Esophagus (tissue), 2 donors: ENCODE measurements around the gene KCTD17. TPM values are rescaled to one million over a fixed set of nuclear protein-coding genes. Genes with fewer than 3 reads are reported as not detected.
"Not testable (repeated sequence)": the region's sequence is repeated elsewhere in the genome, so short reads cannot be mapped to it uniquely, and the experiment has no call there.

Source experiments
- H3K27ac ChIP-seq, 2 donors: one replicate each; pipeline ENCODE4 v1.5.1; 2013; ENCODE audit warnings: low read depth in 2 of 2, mild to moderate bottlenecking in 2 of 2, inconsistent platforms in 1 of 2, low read length in 1 of 2, moderate library complexity in 1 of 2
- H3K27me3 ChIP-seq, 2 donors: one replicate each; pipeline ENCODE4 v1.6.1; 2013; ENCODE audit warnings: low read length in 2 of 2, control low read depth in 1 of 2, mild to moderate bottlenecking in 1 of 2; ENCODE audit not compliant: insufficient read depth in 2 of 2, control insufficient read depth in 1 of 2
- H3K36me3 ChIP-seq, 2 donors: one replicate each; pipeline ENCODE4 v1.6.1; 2013; ENCODE audit warnings: low read length in 1 of 2; ENCODE audit not compliant: control insufficient read depth in 2 of 2, insufficient read depth in 2 of 2
- H3K4me1 ChIP-seq, 2 donors: one replicate each; pipeline ENCODE4 v1.6.1; 2013; ENCODE audit warnings: low read length in 1 of 2; ENCODE audit not compliant: control insufficient read depth in 2 of 2, insufficient read depth in 2 of 2
- H3K4me3 ChIP-seq, 2 donors: one replicate each; pipeline ENCODE4 v1.5.1; 2013; ENCODE audit warnings: low read length in 2 of 2, mild to moderate bottlenecking in 2 of 2, low read depth in 1 of 2, moderate library complexity in 1 of 2
- H3K9me3 ChIP-seq, 2 donors: one replicate each; pipeline ENCODE4 v1.6.1; 2013; ENCODE audit warnings: mild to moderate bottlenecking in 2 of 2, low read depth in 1 of 2, low read length in 1 of 2, moderate library complexity in 1 of 2; ENCODE audit not compliant: control insufficient read depth in 2 of 2, insufficient read depth in 1 of 2
- WGBS, 2 donors: extraction: QIAGEN DNeasy Blood & Tissue Kit; methylation state at CpG; one replicate each; pipeline ENCODE4 v1.1.7; 2013; 5-methylcytosine and 5-hydroxymethylcytosine counted together
- polyA plus RNA-seq, 2 donors: library from polyadenylated mRNA; stranded (reverse); fragments of 200-250 nt; gene quantifications; one replicate each; pipeline ENCODE4 v1.2.3, GENCODE V29; 2013
- donor health status: healthy with polysubstance abuse.
- donor health status: Bipolar disorder and iron deficiency.

KCTD17 gene
- polyA plus RNA-seq, 2 donors = 6.7 to 7.4 TPM

DNA sequence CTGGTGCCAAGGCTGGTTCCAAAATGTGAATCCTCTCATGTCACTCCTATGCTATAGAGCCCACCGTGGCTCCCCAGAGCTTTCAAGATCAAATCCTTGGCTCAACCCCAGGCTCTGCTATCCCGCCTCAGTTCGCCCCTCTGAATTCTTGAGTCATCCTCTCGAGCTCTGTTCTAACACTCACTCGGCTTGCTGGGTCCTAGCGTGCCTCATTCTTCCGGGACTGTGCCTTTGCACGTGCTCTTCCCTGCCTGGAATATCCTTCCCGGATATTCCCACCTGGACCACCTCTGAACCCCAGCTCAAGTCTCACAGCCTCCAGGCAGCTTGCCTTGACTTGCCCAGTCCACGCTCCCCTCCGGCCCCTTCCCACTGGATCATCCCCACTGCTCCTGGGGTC lies 13.0 kb downstream of the KCTD17 start:
- Histone ChIP-seq H3K4me1 (peaks cover 0 to 3% of the 10 kb centered on the region in 2 donors), H3K9me3 (peaks cover 0 to 3% of the 10 kb centered on the region in 2 donors), H3K4me3 (no peak overlapping the region), H3K36me3 (peaks cover 0 to 2% of the 10 kb centered on the region in 2 donors), H3K27me3 (peaks cover 0 to 4% of the 10 kb centered on the region in 2 donors), H3K27ac (no peak overlapping the region)
- WGBS, 2 donors = 88 to 93% methylated on average over 11 of the region's 11 CpGs

DNA sequence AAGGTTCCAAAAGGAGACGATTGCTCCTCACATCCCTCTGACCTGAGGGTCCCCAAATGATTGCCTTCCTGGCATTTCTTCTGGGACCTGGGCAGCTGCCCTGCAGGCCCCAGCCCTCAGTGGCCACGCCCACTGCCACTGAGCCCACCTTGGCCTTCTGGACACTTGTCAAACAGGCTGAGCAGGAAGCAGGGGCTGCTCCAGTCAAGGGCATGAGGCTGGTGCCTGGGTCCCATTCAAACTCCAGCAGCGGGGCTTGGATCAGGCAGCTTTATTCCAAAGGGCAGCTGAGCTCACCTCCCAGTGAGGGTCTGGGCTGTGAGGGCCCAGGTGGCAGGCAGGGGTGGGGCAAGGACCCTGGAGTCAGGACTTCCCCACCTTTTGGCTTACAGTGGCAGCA lies 13.6 kb downstream of the KCTD17 start:
- WGBS, 2 donors = 57 to 72% methylated on average over 3 of the region's 3 CpGs
- Histone ChIP-seq H3K27ac (no peak overlapping the region), H3K36me3 (no peaks in the 10 kb centered on the region), H3K4me3 (no peak overlapping the region), H3K27me3 (peaks cover 0 to 4% of the 10 kb centered on the region in 2 donors), H3K4me1 (peaks cover 0 to 3% of the 10 kb centered on the region in 2 donors), H3K9me3 (peaks cover 0 to 3% of the 10 kb centered on the region in 2 donors)

DNA sequence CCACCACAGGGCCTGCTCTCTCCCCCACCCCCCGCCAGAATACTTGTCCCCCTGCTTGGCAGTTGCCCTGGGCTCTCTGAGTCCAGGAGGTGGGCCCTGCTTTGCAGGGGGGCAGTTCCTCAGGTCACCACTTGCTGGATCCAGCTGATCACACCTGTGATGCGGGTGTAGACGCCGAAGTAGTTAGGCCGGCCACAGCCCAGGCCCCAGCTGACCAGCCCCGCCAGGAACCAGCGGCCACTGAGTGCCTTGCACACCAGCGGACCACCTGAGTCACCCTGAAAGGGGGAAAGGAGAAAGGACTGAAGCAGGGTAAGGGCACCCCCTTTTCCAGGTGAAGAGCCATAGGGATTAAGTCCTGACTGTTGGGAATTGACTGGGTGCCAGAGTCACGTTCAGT lies 14.4 kb downstream of the KCTD17 start:
- no peak overlapping the region for H3K27ac ChIP-seq
- peaks cover 0 to 3% of the 10 kb centered on the region in 2 donors for H3K4me1 ChIP-seq
- no peaks in the 10 kb centered on the region for H3K36me3 ChIP-seq
- H3K27me3 ChIP-seq = peaks cover 0 to 4% of the 10 kb centered on the region in 2 donors
- 86 to 90% methylated on average over 9 of the region's 9 CpGs for WGBS, 2 donors
- H3K9me3 ChIP-seq = peaks cover 0 to 3% of the 10 kb centered on the region in 2 donors
- no peak overlapping the region for H3K4me3 ChIP-seq

DNA sequence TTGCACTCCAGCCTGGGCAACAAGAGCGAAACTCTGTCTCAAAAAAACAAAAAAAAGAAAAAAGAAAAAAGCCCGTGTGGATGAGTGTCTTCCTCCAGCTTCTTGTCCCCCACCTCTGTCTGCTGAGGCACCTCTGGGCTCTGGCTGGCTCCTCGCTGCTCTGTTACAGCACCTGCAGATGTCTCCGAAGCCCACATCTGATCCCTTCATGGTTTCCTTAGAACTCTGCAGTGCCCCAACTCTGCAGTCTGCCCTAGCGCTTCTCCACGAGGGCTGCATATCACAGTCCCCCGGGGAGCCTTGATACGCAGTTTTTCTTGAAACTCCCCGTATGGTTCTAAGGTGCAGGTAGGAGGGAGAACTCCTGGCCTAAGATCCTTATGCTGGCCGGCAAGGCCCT lies 15.9 kb downstream of the KCTD17 start:
- peaks cover 0 to 4% of the 10 kb centered on the region in 2 donors for H3K27me3 ChIP-seq
- 80 to 82% methylated on average over 10 of the region's 10 CpGs for WGBS, 2 donors
- H3K27ac ChIP-seq = no peak overlapping the region
- no peaks in the 10 kb centered on the region for H3K36me3 ChIP-seq
- peaks cover 0 to 3% of the 10 kb centered on the region in 2 donors for H3K4me1 ChIP-seq
- no peak overlapping the region for H3K4me3 ChIP-seq
- H3K9me3 ChIP-seq = peaks cover 0 to 3% of the 10 kb centered on the region in 2 donors

- H3K4me3 ChIP-seq = no peak overlapping the region
- H3K36me3 ChIP-seq = no peaks in the 10 kb centered on the region
- H3K9me3 ChIP-seq = peaks cover 0 to 3% of the 10 kb centered on the region in 2 donors
- peaks cover 0 to 3% of the 10 kb centered on the region in 2 donors for H3K4me1 ChIP-seq
- no peak overlapping the region for H3K27ac ChIP-seq
- H3K27me3 ChIP-seq = peaks cover 0 to 4% of the 10 kb centered on the region in 2 donors
- 7 to 13% methylated on average over 34 to 36 of the region's 36 CpGs for WGBS, 2 donors
These were observed 17.3 kb downstream of the KCTD17 start for GRCh38 chr22:37068859-37069258.

DNA sequence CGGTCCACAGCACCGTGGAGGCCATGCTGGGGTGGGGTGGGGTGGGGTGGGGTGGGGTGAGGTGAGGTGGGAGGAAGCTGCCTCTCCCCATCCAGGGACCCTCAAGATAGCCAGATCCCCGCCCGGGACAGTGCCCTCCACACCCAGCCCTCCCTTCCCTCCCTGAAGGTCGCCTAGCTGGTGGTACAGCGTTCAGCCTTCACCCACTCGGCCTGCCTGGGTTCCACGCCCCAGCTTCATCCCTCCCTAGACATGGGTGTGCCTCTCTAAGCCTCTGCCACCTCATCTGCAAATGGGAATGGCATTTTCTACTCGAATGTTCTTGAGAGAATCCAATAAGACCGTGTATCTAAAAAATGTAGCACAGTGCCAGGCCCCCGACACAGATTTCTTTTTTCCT lies 17.8 kb downstream of the KCTD17 start:
- Histone ChIP-seq H3K9me3 (peaks cover 0 to 3% of the 10 kb centered on the region in 2 donors), H3K27me3 (peaks cover 0 to 4% of the 10 kb centered on the region in 2 donors), H3K4me3 (no peak overlapping the region), H3K36me3 (no peaks in the 10 kb centered on the region), H3K4me1 (peaks cover 0 to 3% of the 10 kb centered on the region in 2 donors), H3K27ac (no peak overlapping the region)
- WGBS, 2 donors = 23 to 29% methylated on average over 10 to 11 of the region's 11 CpGs

GRCh38 chr22:37069719-37070118 lies 18.2 kb downstream of the KCTD17 start:
- H3K27me3 ChIP-seq = peaks cover 0 to 4% of the 10 kb centered on the region in 2 donors
- H3K27ac ChIP-seq = no peak overlapping the region
- H3K36me3 ChIP-seq = no peaks in the 10 kb centered on the region
- H3K4me1 ChIP-seq = peaks cover 0 to 3% of the 10 kb centered on the region in 2 donors
- H3K9me3 ChIP-seq = peaks cover 0 to 3% of the 10 kb centered on the region in 2 donors
- H3K4me3 ChIP-seq = no peak overlapping the region
- 75 to 79% methylated on average over 9 of the region's 9 CpGs for WGBS, 2 donors

GRCh38 chr22:37070334-37070733 lies 18.8 kb downstream of the KCTD17 start:
- no peaks in the 10 kb centered on the region for H3K36me3 ChIP-seq
- H3K4me3 ChIP-seq = no peak overlapping the region
- peaks cover 0 to 3% of the 10 kb centered on the region in 2 donors for H3K9me3 ChIP-seq
- WGBS, 2 donors = 68 to 74% methylated on average over 8 of the region's 8 CpGs
- peaks cover 0 to 4% of the 10 kb centered on the region in 2 donors for H3K27me3 ChIP-seq
- H3K27ac ChIP-seq = no peak overlapping the region
- peaks cover 0 to 3% of the 10 kb centered on the region in 2 donors for H3K4me1 ChIP-seq

GRCh38 chr22:37070744-37071143 lies 19.2 kb downstream of the KCTD17 start:
- 47 to 55% methylated on average over 9 of the region's 9 CpGs for WGBS, 2 donors
- Histone ChIP-seq H3K4me3 (no peak overlapping the region), H3K4me1 (peaks cover 0 to 3% of the 10 kb centered on the region in 2 donors), H3K27me3 (peaks cover 0 to 4% of the 10 kb centered on the region in 2 donors), H3K9me3 (peaks cover 0 to 3% of the 10 kb centered on the region in 2 donors), H3K36me3 (no peaks in the 10 kb centered on the region), H3K27ac (no peak overlapping the region)

- H3K36me3 ChIP-seq, H3K4me1 ChIP-seq, H3K9me3 ChIP-seq, H3K27ac ChIP-seq, H3K27me3 ChIP-seq, H3K4me3 ChIP-seq: not testable (repeated sequence)
- 95 to 97% methylated on average over 5 of the region's 5 CpGs for WGBS, 2 donors
These were observed 20.5 kb downstream of the KCTD17 start for GRCh38 chr22:37071850-37072592.
